GM19395 (cell line): ENCODE measurements around the gene ORC3.
"Not testable (repeated sequence)": the region's sequence is repeated elsewhere in the genome, so short reads cannot be mapped to it uniquely, and the experiment has no call there.

Experiments
- ATAC-seq: cut with Tn5 transposase; IDR thresholded peaks from one replicate; pipeline ENCODE4 v1.9.1; 2021; ENCODE audit warnings: mild to moderate bottlenecking, moderate library complexity; ENCODE audit not compliant: unreplicated experiment

The ORC3 gene

GRCh38 chr6:87658516-87658915 lies 68.6 kb downstream of the ORC3 start:
- ATAC-seq = no peak

DNA sequence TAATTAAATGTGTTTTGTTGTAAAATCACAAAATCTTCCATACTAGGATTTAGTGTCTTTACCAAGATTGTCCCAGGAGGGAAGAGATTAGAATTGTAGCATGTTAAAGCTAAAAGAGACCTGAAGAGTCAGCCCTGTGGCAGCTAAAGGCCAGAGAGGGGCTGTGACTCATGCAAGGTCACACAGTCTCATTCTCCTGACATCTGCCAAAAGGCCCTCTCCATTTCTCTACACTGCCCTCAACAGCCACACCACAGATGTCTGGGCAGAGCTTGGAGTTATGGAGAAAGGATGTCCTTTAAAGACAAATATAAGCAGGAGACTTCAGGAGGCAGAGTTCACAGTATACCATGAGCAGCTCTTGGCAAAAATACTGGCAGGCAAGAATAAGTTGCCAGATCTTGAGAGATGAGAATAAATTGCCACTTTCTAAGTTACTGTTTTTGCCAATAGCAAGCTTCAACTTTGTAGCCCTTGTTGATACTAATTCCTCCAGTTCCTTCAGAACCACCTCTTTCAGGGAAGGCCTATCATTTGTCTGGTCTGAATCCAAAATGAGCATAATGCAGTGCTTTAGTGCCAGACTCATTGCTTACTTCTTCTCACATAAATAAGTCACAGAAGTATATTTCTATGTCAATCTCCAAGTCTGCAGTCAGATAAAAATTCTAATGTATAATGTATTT lies 70.4 kb downstream of the ORC3 start:
- ATAC-seq = no peak

GRCh38 chr6:87661016-87661415 lies 71.1 kb downstream of the ORC3 start:
- ATAC-seq = no peak

DNA sequence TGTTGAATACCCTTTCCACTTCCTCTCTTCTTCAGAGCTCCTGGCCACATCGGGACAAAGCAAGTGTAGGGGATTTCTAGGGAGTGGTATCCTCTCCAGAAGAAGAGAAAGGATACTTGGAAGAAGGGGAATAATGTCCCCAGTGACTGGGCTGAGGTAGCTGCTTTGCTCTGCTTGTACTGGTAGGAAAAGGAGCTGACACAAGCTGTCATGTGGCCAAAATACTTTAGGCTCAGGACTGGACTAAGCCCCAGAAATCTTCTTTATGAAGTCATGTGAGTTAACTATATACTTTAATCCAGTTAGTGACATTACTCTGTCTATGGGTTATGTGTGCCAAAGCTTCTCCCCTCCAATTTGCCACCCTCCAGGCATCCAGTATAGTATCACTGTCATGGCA lies 71.6 kb downstream of the ORC3 start:
- ATAC-seq = no peak

DNA sequence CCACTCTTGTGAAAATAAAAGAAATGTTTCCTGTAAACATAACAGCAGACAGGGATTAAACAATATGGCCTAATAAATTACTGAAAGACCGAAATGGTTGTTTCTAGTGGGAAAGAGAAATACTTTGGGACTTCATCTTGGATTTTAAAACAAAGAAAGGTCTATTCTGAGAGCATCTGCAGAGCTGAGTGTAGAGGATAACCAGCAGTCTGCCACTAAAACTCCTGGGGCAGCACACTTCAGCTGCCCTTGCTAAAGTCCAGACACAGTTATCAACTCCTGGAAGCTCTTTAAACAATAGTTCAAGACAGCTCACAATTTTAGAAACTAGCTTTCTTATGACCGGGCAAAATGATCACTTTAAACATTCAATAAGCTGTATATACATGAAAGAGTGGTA lies 73.5 kb downstream of the ORC3 start:
- no peak for ATAC-seq

DNA sequence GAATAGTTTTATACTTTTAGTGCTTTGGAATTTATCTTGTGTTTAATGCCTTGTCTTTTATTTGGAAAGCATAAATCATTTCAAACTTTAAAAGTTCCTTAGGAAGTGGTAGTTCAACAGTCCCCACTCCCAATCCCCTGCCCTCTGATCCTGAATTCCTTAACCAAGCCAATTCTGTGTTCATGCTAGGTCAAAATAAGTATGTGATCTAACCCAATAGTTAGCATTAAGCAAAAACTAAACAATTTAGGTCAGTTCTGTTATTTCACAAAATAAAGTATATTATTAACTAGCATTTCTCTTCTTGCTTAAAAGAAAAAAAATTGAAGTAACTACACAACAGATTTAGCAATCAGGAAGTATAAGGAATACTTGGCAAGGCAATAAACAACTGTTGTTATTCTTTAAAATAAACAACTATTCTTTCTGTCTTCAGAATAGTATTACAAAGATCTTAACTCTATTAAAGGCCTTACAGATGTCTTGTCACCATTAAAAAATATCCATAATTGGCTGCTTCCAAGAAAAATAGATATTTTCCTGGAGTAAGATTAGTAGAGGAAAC lies 75.1 kb downstream of the ORC3 start:
- no peak for ATAC-seq

GRCh38 chr6:87667032-87667431 lies 77.1 kb downstream of the ORC3 start:
- ATAC-seq = no peak

DNA sequence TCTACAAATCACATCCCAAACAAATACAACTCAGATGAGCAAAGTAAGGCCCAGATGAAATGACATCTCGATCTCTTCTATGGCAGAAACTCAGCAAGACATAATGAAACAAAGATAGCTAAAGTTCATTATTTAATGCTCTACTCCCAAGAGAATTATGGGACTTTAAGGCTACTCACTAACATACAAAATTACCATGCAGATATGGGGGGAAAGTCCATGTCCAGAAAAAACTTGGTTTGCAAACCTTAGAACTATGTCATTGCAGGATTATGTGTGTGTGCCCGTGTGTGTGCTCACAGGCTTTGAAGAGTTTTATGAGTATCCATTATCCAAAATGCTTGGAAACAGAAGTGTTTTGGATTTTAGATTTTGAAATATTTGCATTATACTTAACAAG lies 78.1 kb downstream of the ORC3 start:
- ATAC-seq = no peak

DNA sequence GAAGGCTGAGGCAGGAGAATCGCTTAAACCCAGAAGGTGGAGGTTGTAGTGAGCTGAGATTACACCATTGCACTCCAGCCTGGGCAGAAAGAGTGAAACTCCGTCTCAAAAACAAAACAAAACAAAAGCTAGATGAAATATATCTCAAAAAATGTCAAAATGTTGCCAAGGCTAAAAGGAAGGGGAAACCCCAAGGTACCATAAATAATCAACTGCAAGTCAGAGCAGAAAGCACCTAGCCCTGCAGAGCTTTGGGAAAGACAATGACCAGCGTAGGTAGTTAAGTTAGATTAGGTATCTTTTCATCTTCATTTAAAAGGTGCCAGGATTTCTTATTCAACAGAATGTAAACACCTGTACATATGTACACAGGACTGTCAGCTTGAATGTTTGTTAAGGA lies 79.1 kb downstream of the ORC3 start:
- no peak for ATAC-seq

GRCh38 chr6:87670707-87671106 lies 80.8 kb downstream of the ORC3 start:
- no peak for ATAC-seq

DNA sequence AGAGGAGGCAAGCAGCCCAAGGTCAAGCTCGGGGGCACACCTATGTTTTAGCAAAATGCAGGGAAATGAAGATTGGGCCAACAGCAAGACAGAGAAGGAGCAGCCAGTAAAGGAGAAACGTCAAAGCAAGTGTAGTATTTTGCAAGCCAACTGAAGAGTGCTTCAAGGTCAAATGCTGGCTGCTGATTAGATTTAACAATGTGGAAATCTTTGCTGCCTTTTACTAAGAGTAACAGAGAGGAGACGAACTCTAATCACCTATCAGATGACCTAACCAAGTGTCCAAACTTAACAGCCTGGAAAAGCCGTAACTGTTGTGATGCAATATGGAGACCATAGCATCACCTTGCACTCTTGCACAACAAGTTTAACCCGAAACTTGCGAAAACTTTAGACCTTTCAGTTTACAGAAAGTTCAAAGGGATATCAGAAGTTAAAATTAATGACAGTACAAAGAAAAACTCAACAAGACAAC lies 81.7 kb downstream of the ORC3 start:
- no peak for ATAC-seq

DNA sequence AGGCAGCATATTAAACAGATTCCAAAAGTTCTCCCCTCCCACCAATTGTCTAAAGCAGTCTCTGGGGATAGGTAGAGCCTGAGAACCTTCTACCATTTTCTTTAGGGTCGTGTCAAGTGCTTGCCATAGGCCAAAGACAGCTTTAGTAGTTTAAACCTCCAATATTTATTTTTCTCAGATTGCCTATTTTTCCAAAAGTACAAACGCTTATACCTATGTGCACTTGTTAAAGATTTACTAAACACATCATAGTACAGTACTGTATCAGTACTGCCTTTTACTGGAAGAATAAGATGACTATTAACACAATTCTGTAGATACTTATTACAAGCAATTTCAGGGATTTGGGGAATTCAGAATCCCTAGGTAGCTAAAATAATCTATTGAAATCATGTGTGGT lies 82.7 kb downstream of the ORC3 start:
- no peak for ATAC-seq

DNA sequence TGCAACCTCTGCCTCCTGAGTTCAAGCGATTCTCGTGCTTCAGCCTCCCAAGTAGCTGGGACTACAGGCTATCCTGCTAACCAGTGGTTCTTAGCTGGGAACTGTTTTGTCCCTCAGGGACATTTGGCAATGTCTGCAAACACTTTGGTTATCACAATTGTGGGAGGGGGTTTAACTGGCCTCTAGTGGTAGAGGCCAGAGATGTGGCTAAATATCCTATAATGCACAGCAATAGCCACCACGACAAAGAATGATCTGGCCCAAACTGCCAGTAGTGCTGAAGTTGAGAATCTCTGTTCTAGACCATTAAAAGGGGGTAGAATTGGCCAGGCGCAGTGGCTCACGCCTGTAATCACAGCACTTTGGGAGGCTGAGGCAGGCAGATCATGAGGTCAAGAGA lies 83.3 kb downstream of the ORC3 start:
- no peak for ATAC-seq

GRCh38 chr6:87674290-87674689 lies 84.4 kb downstream of the ORC3 start:
- ATAC-seq = no peak

- ATAC-seq = no peak
Observed at GRCh38 chr6:87675004-87675681, 85.2 kb downstream of the ORC3 start.

DNA sequence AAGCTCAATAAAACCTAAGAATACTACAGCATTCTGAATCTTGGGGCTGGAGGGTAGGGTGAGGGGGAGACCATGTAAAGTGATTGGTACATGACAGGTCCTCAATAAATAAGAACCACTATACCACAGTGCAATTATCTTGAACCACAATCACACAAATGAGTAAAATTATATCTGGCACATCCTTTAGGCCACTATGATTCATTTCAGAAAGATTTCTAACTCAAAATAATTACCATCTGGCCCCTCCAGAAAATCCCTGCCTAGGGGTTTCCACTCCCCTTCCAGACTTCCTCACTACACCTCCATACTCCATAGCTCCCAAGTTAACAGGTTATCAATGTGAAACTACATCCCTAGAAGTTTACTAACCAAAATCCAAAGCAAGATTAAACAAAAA lies 92.4 kb downstream of the ORC3 start:
- no peak for ATAC-seq

DNA sequence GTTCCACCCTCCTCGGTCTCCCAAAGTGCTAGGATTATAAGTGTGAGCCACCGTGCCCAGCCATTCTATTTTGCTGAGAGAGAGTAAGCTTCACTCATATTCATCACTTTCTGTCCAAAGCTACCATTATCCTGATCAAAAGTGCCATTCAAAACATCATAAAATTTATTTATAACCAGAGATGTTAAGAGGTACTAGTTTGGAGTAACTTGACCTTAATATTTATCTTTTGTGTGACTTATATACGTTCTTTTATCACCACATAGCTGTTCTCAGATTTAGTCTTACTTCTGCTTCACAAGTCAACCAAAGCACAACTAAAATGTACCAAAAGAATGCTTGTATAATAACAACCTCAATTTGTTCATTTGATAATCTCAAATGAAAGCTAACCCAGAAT lies 94.0 kb downstream of the ORC3 start:
- ATAC-seq = no peak

DNA sequence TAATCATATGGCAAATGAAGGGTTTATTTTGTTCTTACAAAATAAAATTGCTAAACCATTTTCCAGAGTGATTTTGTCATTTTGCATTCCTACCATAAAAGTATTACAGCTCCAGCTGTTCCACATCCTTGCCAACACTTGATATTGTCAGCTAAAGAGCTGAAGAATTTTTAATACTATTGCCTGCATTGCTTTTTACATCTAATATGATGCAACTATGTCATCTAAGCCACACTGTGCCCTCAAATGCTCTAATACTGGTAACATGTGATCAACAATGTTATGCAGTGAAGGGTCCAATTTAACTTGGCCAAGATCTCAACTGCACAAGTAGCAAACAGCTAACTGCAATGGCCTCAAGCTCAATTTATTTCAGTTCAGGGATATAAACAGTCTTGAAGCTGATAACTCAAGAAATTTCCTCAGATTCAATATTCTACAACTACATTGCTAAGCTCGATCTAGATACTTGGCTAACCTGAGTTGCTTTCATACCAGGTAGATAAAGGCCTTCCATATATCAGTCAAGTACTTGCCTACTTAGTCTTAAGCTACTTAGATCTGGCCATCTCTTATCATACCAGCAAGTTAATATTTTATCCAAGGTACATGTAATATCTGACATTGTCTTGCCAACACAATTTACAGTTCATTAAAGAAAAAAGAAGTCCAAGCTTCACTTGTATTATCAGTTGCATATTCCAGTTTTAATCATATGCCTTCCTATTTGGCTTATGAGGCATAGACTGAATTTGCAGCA lies 95.1 kb downstream of the ORC3 start:
- ATAC-seq = no peak

DNA sequence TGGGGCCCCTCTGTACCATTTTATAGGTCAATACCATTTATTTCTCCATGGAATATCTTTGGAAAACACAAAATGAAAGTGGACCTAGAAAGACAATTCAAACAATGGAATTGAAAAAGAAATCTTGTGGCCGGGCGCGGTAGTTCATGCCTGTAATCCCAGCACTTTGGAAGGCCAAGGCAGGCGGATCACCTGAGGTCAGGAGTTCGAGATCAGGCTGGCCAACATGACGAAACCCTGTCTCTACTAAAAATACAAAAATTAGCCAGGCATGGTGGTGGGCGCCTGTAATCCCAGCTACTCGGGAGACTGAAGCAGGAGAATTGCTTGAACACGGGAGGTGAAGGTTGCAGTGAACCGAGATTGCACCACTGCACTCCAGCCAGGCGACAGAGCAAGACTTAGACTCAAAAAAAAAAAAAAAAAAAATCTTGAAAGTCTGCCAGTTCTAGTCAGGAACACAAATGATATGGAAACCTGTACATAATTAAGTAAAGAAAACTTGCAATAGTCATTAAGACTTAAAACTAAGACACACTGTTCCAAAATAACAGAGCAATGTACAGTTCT lies 96.8 kb downstream of the ORC3 start:
- not testable (repeated sequence) for ATAC-seq

GRCh38 chr6:87687296-87687695 lies 97.4 kb downstream of the ORC3 start:
- no peak for ATAC-seq

- ATAC-seq = not testable (repeated sequence)
Observed at GRCh38 chr6:87687893-87688292, 98.0 kb downstream of the ORC3 start.
